Liver (tissue), 9 donors: ENCODE measurements around the gene VAPB. TPM values are rescaled to one million over a fixed set of nuclear protein-coding genes. Genes with fewer than 3 reads are reported as not detected.

ENCODE experiments used
- DNase-seq: peaks from one replicate; pipeline ENCODE4 v3.0.0-alpha.2; 2017; ENCODE audit warnings: low spot score
- H3K27ac ChIP-seq, 2 donors: one replicate each; pipeline ENCODE4 v1.7.0; 2013; ENCODE audit warnings: inconsistent platforms in 2 of 2, low read length in 2 of 2, control low read depth in 1 of 2, low read depth in 1 of 2, mild to moderate bottlenecking in 1 of 2
- H3K27me3 ChIP-seq, 4 donors: one replicate each; pipeline versions ENCODE4 v1.6.1 to v1.7.0; 2013; ENCODE audit warnings: low read length in 3 of 4, inconsistent platforms in 1 of 4, mild to moderate bottlenecking in 1 of 4, moderate library complexity in 1 of 4; ENCODE audit not compliant: control insufficient read depth in 4 of 4, insufficient read depth in 4 of 4
- H3K36me3 ChIP-seq, 4 donors: one replicate each; pipeline versions ENCODE4 v1.6.1 to v1.7.0; 2013; ENCODE audit warnings: low read length in 3 of 4, mild to moderate bottlenecking in 3 of 4, low read depth in 1 of 4, moderate library complexity in 1 of 4; ENCODE audit not compliant: control insufficient read depth in 4 of 4, insufficient read depth in 3 of 4
- H3K4me1 ChIP-seq, 4 donors: one replicate each; pipeline versions ENCODE4 v1.6.1 to v1.7.0; 2013; ENCODE audit warnings: low read length in 3 of 4, mild to moderate bottlenecking in 3 of 4, moderate library complexity in 1 of 4; ENCODE audit not compliant: control insufficient read depth in 4 of 4, insufficient read depth in 4 of 4
- H3K4me3 ChIP-seq, 3 donors: one replicate each; pipeline versions ENCODE4 v1.6.1 to v1.7.0; 2013; ENCODE audit warnings: low read length in 3 of 3, control low read depth in 1 of 3, low read depth in 1 of 3, mild to moderate bottlenecking in 1 of 3
- H3K9ac ChIP-seq, 2 donors: one replicate each; pipeline ENCODE4 v1.7.0; 2013; ENCODE audit warnings: low read length in 2 of 2, mild to moderate bottlenecking in 2 of 2, moderate library complexity in 2 of 2, control low read depth in 1 of 2, low read depth in 1 of 2
- H3K9me3 ChIP-seq, 4 donors: one replicate each; pipeline versions ENCODE4 v1.6.1 to v1.7.0; 2013; ENCODE audit warnings: low read length in 3 of 4; ENCODE audit not compliant: control insufficient read depth in 4 of 4
- EGR1 ChIP-seq, 2 donors: IDR thresholded peaks; 2 replicates each; pipeline ENCODE4 v1.6.1; 2016 to 2018; ENCODE audit warnings: antibody characterized with exemption in 2 of 2, low read depth in 2 of 2
- FOXA1 ChIP-seq: IDR thresholded peaks from 2 replicates; pipeline ENCODE4 v1.6.1; 2016; ENCODE audit warnings: antibody characterized with exemption
- FOXA2 ChIP-seq: IDR thresholded peaks from 2 replicates; pipeline ENCODE4 v1.6.1; 2016; ENCODE audit warnings: antibody characterized with exemption
- GABPA ChIP-seq, 2 donors: IDR thresholded peaks in 1 of 2; conservative IDR thresholded peaks in 1 of 2; 2 replicates each; pipeline ENCODE4 v1.6.1; 2016; ENCODE audit warnings: antibody characterized with exemption in 2 of 2, mild to moderate bottlenecking in 1 of 2, moderate library complexity in 1 of 2
- HNF4A ChIP-seq, 2 donors: conservative IDR thresholded peaks; 2 replicates each; pipeline ENCODE4 v1.6.1; 2016; ENCODE audit warnings: antibody characterized with exemption in 2 of 2, mild to moderate bottlenecking in 2 of 2
- JUND ChIP-seq, 2 donors: IDR thresholded peaks; 2 replicates each; pipeline ENCODE4 v1.6.1; 2016; ENCODE audit warnings: antibody characterized with exemption in 2 of 2
- NR2F2 ChIP-seq: IDR thresholded peaks from 2 replicates; pipeline ENCODE4 v1.6.1; 2016; ENCODE audit warnings: antibody characterized with exemption
- RAD21 ChIP-seq, 2 donors: IDR thresholded peaks; 2 replicates each; pipeline ENCODE4 v1.6.1; 2016; ENCODE audit warnings: antibody characterized with exemption in 2 of 2, mild to moderate bottlenecking in 2 of 2
- RXRA ChIP-seq, 2 donors: IDR thresholded peaks; 2 replicates each; pipeline ENCODE4 v1.6.1; 2017 to 2018; ENCODE audit warnings: antibody characterized with exemption in 2 of 2, mild to moderate bottlenecking in 1 of 2
- SP1 ChIP-seq: IDR thresholded peaks from 2 replicates; pipeline ENCODE4 v1.6.1; 2018; ENCODE audit warnings: antibody characterized with exemption, mild to moderate bottlenecking
- YY1 ChIP-seq: IDR thresholded peaks from 2 replicates; pipeline ENCODE4 v1.6.1; 2016; ENCODE audit warnings: antibody characterized with exemption, mild to moderate bottlenecking
- WGBS: extraction: QIAGEN DNeasy Blood & Tissue Kit; methylation state at CpG from one replicate; pipeline ENCODE4 v1.1.7; 2013; 5-methylcytosine and 5-hydroxymethylcytosine counted together
- polyA plus RNA-seq, 2 donors: library from polyadenylated mRNA; stranded (reverse) in 1 of 2; unstranded in 1 of 2; fragments of 200-250 nt in 1 of 2; fragments of >200 nt in 1 of 2; fragmentation: Nextera tagmentation in 1 of 2; extraction: Ambion mirVana in 1 of 2; gene quantifications; one replicate each; pipeline versions ENCODE4 v1.2.1 to v1.2.3, GENCODE V29; 2013 to 2015
- total RNA-seq, 2 donors: library from RNA; depleted of rRNA; stranded (reverse); fragments of >200 nt; gene quantifications; one replicate each; pipeline ENCODE4 v1.2.3, GENCODE V29; 2014
- TF ChIP-seq, protein P1 (sequence below): IDR thresholded peaks from 2 replicates; pipeline ENCODE4 v1.6.1; 2016; ENCODE audit warnings: antibody characterized with exemption
- TF ChIP-seq, protein P2 (sequence below): fragments of 150-350 bp; IDR thresholded peaks from 2 replicates; pipeline ENCODE4 v1.5.1; 2017; ENCODE audit warnings: improper control_type of control experiment, low read depth, low read length; ENCODE audit not compliant: missing input control
- TF ChIP-seq, protein P3 (sequence below): IDR thresholded peaks from 2 replicates; pipeline ENCODE4 v1.6.1; 2016; ENCODE audit warnings: antibody characterized with exemption, mild to moderate bottlenecking
- donor health status: healthy.
- donor health status: healthy.
- donor health status: healthy.
- donor health status: healthy.
- donor health status: healthy.

The VAPB gene
- total and polyA plus RNA-seq, 4 donors: 12.2 to 21.7 (median 18.5) TPM

DNA sequence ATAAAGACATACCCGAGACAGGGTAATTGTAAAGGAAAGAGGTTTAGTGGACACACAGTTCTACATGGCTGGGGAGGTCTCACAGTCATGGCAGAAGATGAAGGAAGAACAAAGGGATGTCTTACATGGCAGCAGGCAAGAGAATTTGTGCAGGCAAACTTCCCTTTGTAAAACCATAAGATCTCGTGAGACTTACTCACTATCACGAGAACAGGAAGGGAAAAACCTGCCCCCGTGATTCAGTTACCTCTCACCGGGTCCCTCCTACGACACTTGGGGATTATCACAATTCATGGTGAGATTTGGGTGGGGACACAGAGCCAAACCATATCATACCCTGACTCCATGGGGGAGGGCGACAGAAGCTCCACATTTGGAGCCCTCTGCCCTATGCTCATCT, 7.4 kb upstream of the VAPB start:
- WGBS: 92% methylated on average over 7 of the region's 7 CpGs
- TF ChIP-seq, protein P1, sequence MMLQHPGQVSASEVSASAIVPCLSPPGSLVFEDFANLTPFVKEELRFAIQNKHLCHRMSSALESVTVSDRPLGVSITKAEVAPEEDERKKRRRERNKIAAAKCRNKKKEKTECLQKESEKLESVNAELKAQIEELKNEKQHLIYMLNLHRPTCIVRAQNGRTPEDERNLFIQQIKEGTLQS: no peak
- TF ChIP-seq FOXA1: no peak
- DNase-seq: no peak
- Histone ChIP-seq H3K27ac (no peak overlapping the region), H3K36me3 (no peaks in the 10 kb centered on the region), H3K9ac (no peak overlapping the region), H3K27me3 (no peaks in the 10 kb centered on the region), H3K4me3 (no peak overlapping the region), H3K9me3 (peaks cover 0 to 3% (median 2%) of the 10 kb centered on the region in 4 donors), H3K4me1 (no peaks in the 10 kb centered on the region)

DNA sequence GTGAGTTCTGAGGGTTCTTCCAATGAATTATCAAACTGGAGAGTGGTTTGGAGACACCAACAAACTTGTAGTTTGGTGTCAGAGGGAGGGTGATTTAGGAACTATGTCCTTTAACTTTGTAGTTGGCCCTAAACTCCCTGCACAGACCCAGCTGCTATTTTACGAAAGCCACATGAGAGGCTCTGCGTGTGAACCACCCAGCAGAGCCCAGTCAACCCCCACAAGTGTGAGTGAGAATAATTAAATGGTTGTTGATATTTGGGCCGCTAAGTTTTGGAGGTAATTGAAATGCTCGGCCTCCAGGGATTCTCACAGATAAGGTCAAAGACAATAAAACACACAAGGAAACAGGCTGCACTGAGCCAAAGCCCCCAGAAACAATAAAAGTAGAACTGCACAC, 6.9 kb upstream of the VAPB start:
- Histone ChIP-seq H3K4me3 (no peak overlapping the region), H3K9me3 (peaks cover 0 to 3% (median 2%) of the 10 kb centered on the region in 4 donors), H3K27me3 (no peaks in the 10 kb centered on the region), H3K36me3 (no peaks in the 10 kb centered on the region), H3K9ac (no peak overlapping the region), H3K4me1 (no peaks in the 10 kb centered on the region), H3K27ac (no peak overlapping the region)
- DNase-seq: no peak
- TF ChIP-seq RAD21 (IDR thresholded peaks at IDR 0.05): no peak
- TF ChIP-seq YY1: no peak
- TF ChIP-seq SP1: no peak
- TF ChIP-seq EGR1 (IDR thresholded peaks at IDR 0.05; ENCODE audit: low read depth in 2 of 2): no peak
- no peak for TF ChIP-seq JUND (IDR thresholded peaks at IDR 0.05)
- TF ChIP-seq FOXA1: no peak
- no peak for TF ChIP-seq NR2F2
- no peak for TF ChIP-seq FOXA2
- TF ChIP-seq RXRA (IDR thresholded peaks at IDR 0.05): no peak
- TF ChIP-seq, protein P2, sequence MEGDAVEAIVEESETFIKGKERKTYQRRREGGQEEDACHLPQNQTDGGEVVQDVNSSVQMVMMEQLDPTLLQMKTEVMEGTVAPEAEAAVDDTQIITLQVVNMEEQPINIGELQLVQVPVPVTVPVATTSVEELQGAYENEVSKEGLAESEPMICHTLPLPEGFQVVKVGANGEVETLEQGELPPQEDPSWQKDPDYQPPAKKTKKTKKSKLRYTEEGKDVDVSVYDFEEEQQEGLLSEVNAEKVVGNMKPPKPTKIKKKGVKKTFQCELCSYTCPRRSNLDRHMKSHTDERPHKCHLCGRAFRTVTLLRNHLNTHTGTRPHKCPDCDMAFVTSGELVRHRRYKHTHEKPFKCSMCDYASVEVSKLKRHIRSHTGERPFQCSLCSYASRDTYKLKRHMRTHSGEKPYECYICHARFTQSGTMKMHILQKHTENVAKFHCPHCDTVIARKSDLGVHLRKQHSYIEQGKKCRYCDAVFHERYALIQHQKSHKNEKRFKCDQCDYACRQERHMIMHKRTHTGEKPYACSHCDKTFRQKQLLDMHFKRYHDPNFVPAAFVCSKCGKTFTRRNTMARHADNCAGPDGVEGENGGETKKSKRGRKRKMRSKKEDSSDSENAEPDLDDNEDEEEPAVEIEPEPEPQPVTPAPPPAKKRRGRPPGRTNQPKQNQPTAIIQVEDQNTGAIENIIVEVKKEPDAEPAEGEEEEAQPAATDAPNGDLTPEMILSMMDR: no peak
- no peak for TF ChIP-seq GABPA (IDR thresholded peaks at IDR 0.05 in 1 of 2, conservative IDR thresholded peaks at IDR 0.05 in 1 of 2)
- TF ChIP-seq, protein P3, sequence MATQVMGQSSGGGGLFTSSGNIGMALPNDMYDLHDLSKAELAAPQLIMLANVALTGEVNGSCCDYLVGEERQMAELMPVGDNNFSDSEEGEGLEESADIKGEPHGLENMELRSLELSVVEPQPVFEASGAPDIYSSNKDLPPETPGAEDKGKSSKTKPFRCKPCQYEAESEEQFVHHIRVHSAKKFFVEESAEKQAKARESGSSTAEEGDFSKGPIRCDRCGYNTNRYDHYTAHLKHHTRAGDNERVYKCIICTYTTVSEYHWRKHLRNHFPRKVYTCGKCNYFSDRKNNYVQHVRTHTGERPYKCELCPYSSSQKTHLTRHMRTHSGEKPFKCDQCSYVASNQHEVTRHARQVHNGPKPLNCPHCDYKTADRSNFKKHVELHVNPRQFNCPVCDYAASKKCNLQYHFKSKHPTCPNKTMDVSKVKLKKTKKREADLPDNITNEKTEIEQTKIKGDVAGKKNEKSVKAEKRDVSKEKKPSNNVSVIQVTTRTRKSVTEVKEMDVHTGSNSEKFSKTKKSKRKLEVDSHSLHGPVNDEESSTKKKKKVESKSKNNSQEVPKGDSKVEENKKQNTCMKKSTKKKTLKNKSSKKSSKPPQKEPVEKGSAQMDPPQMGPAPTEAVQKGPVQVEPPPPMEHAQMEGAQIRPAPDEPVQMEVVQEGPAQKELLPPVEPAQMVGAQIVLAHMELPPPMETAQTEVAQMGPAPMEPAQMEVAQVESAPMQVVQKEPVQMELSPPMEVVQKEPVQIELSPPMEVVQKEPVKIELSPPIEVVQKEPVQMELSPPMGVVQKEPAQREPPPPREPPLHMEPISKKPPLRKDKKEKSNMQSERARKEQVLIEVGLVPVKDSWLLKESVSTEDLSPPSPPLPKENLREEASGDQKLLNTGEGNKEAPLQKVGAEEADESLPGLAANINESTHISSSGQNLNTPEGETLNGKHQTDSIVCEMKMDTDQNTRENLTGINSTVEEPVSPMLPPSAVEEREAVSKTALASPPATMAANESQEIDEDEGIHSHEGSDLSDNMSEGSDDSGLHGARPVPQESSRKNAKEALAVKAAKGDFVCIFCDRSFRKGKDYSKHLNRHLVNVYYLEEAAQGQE: no peak
- TF ChIP-seq, protein P1: no peak
- TF ChIP-seq HNF4A (conservative IDR thresholded peaks at IDR 0.05): no peak
- WGBS: 89% methylated on average over 4 of the region's 4 CpGs
